HepG2 (cell line): ENCODE results near the gene NINJ2.

Experiments used
- CEBPG ChIP-seq: IDR thresholded peaks from 2 replicates; pipeline ENCODE4 v1.6.1; 2016
- ELF1 ChIP-seq: sonication (generic); formaldehyde crosslinking; IDR thresholded peaks from 2 replicates; pipeline ENCODE4 v1.4.0; 2020; ENCODE audit warnings: missing genetic modification reagents
- MZF1 ChIP-seq: sonication (generic); formaldehyde crosslinking; IDR thresholded peaks from 2 replicates; pipeline ENCODE4 v1.8.1; 2023; ENCODE audit warnings: mild to moderate bottlenecking, missing genetic modification reagents, borderline replicate concordance
- NFIC ChIP-seq: IDR thresholded peaks from 2 replicates; pipeline ENCODE4 v1.6.1; 2012; ENCODE audit warnings: mild to moderate bottlenecking, low read length, inconsistent platforms
- POLR2A ChIP-seq, 2 experiments: IDR thresholded peaks; 2 replicates each; pipeline ENCODE4 v1.6.1; 2011; ENCODE audit warnings: low read depth in 2 of 2, low read length in 2 of 2, mild to moderate bottlenecking in 1 of 2, moderate library complexity in 1 of 2; ENCODE audit not compliant: insufficient read depth in 1 of 2
- TCF12 ChIP-seq, 2 experiments: fragments of 450-650 bp in 1 of 2; sonication (generic) in 1 of 2; formaldehyde crosslinking in 1 of 2; IDR thresholded peaks; 2 replicates each; pipeline versions ENCODE4 v1.6.1 to v1.8.0; 2017 to 2022; ENCODE audit warnings: antibody characterized with exemption in 1 of 2, mild to moderate bottlenecking in 1 of 2, missing genetic modification reagents in 1 of 2, moderate library complexity in 1 of 2
- ZNF563 ChIP-seq: sonication (generic); formaldehyde crosslinking; IDR thresholded peaks from 2 replicates; pipeline ENCODE4 v1.8.0; 2022; ENCODE audit warnings: mild to moderate bottlenecking, moderate library complexity, missing genetic modification reagents
- ZNF678 ChIP-seq: sonication (generic); formaldehyde crosslinking; IDR thresholded peaks from 2 replicates; pipeline ENCODE4 v1.4.0; 2020; ENCODE audit warnings: mild to moderate bottlenecking, missing genetic modification reagents
- ZNF878 ChIP-seq: sonication (generic); formaldehyde crosslinking; IDR thresholded peaks from 2 replicates; pipeline ENCODE4 v1.8.1; 2023; ENCODE audit warnings: mild to moderate bottlenecking, missing genetic modification reagents, moderate library complexity
- TF ChIP-seq, protein P1 (sequence below): sonication (generic); formaldehyde crosslinking; IDR thresholded peaks from 2 replicates; pipeline ENCODE4 v1.5.0; 2020; ENCODE audit warnings: mild to moderate bottlenecking, missing genetic modification reagents, moderate library complexity
- TF ChIP-seq, protein P2 (sequence below), 2 experiments: fragments of 450-650 bp in 1 of 2; sonication (generic) in 1 of 2; formaldehyde crosslinking in 1 of 2; IDR thresholded peaks; 2 replicates each; pipeline versions ENCODE4 v1.6.1 to v1.8.0; 2016 to 2022; ENCODE audit warnings: antibody characterized with exemption in 1 of 2, mild to moderate bottlenecking in 1 of 2, missing genetic modification reagents in 1 of 2
- TF ChIP-seq, protein P3 (sequence below): sonication (generic); formaldehyde crosslinking; IDR thresholded peaks from 2 replicates; pipeline ENCODE4 v1.5.1; 2020; ENCODE audit warnings: missing genetic modification reagents, mild to moderate bottlenecking, borderline replicate concordance
- TF ChIP-seq, protein P4 (sequence below): sonication (generic); formaldehyde crosslinking; IDR thresholded peaks from 2 replicates; pipeline ENCODE4 v1.4.0; 2020; ENCODE audit warnings: missing genetic modification reagents

DNA sequence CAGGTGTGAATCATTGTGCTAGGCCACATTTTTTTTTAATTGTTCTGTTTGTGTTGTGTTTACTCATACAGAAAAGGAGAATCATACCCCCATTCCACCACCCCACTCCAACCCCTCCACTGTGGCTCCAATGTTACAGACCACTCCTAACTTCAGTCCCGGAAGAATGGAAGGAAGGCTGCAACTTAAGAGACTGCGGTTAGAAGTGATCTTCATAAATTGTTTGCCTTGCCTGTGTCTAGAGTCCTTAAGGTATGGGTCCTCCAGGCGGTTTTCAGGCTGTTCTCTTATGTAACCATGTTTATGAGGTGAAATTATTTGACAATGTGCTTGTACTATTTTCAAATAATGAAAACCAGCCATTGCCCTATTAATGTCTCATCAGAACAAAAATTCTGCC, 22.5 kb downstream of the NINJ2 start:
- TF ChIP-seq, protein P1, sequence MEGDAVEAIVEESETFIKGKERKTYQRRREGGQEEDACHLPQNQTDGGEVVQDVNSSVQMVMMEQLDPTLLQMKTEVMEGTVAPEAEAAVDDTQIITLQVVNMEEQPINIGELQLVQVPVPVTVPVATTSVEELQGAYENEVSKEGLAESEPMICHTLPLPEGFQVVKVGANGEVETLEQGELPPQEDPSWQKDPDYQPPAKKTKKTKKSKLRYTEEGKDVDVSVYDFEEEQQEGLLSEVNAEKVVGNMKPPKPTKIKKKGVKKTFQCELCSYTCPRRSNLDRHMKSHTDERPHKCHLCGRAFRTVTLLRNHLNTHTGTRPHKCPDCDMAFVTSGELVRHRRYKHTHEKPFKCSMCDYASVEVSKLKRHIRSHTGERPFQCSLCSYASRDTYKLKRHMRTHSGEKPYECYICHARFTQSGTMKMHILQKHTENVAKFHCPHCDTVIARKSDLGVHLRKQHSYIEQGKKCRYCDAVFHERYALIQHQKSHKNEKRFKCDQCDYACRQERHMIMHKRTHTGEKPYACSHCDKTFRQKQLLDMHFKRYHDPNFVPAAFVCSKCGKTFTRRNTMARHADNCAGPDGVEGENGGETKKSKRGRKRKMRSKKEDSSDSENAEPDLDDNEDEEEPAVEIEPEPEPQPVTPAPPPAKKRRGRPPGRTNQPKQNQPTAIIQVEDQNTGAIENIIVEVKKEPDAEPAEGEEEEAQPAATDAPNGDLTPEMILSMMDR (CRISPR knock-in tag), result no peak
- TF ChIP-seq, protein P2, sequence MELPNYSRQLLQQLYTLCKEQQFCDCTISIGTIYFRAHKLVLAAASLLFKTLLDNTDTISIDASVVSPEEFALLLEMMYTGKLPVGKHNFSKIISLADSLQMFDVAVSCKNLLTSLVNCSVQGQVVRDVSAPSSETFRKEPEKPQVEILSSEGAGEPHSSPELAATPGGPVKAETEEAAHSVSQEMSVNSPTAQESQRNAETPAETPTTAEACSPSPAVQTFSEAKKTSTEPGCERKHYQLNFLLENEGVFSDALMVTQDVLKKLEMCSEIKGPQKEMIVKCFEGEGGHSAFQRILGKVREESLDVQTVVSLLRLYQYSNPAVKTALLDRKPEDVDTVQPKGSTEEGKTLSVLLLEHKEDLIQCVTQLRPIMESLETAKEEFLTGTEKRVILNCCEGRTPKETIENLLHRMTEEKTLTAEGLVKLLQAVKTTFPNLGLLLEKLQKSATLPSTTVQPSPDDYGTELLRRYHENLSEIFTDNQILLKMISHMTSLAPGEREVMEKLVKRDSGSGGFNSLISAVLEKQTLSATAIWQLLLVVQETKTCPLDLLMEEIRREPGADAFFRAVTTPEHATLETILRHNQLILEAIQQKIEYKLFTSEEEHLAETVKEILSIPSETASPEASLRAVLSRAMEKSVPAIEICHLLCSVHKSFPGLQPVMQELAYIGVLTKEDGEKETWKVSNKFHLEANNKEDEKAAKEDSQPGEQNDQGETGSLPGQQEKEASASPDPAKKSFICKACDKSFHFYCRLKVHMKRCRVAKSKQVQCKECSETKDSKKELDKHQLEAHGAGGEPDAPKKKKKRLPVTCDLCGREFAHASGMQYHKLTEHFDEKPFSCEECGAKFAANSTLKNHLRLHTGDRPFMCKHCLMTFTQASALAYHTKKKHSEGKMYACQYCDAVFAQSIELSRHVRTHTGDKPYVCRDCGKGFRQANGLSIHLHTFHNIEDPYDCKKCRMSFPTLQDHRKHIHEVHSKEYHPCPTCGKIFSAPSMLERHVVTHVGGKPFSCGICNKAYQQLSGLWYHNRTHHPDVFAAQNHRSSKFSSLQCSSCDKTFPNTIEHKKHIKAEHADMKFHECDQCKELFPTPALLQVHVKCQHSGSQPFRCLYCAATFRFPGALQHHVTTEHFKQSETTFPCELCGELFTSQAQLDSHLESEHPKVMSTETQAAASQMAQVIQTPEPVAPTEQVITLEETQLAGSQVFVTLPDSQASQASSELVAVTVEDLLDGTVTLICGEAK (IDR thresholded peaks at IDR 0.05), result no peak
- TF ChIP-seq, protein P2 (CRISPR knock-in tag; IDR thresholded peaks at IDR 0.05), result no peak
- TF ChIP-seq POLR2A (IDR thresholded peaks at IDR 0.05; ENCODE audit: insufficient read depth in 1 of 2, low read depth in 2 of 2, low read length in 2 of 2) (no peak), CEBPG (CRISPR knock-in tag) (no peak), MZF1 (CRISPR knock-in tag) (no peak), ZNF563 (CRISPR knock-in tag) (no peak), ZNF878 (CRISPR knock-in tag) (no peak), TCF12 (IDR thresholded peaks at IDR 0.05) (no peak), TCF12 (CRISPR knock-in tag; IDR thresholded peaks at IDR 0.05) (no peak), NFIC (no peak), ZNF678 (no peak), ELF1 (CRISPR knock-in tag) (no peak)
- TF ChIP-seq, protein P3, sequence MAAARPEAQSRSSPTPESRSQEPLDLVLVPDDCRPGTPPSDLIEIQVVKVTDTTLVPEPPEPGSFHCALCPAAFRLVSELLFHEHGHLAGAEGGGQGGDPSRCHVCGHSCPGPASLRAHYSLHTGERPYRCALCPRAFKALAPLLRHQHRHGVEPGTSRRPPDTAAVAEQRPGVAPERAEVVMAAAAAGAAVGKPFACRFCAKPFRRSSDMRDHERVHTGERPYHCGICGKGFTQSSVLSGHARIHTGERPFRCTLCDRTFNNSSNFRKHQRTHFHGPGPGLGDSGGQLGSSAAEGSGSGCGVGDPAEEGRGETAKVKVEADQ (CRISPR knock-in tag), result no peak
- TF ChIP-seq, protein P4, sequence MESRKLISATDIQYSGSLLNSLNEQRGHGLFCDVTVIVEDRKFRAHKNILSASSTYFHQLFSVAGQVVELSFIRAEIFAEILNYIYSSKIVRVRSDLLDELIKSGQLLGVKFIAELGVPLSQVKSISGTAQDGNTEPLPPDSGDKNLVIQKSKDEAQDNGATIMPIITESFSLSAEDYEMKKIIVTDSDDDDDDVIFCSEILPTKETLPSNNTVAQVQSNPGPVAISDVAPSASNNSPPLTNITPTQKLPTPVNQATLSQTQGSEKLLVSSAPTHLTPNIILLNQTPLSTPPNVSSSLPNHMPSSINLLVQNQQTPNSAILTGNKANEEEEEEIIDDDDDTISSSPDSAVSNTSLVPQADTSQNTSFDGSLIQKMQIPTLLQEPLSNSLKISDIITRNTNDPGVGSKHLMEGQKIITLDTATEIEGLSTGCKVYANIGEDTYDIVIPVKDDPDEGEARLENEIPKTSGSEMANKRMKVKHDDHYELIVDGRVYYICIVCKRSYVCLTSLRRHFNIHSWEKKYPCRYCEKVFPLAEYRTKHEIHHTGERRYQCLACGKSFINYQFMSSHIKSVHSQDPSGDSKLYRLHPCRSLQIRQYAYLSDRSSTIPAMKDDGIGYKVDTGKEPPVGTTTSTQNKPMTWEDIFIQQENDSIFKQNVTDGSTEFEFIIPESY (CRISPR knock-in tag), result no peak
